GM18505 (cell line): Measurements from ENCODE around the gene ISOC2.

Experiments
- ATAC-seq: cut with Tn5 transposase; IDR thresholded peaks from one replicate; pipeline ENCODE4 v1.9.1; 2021; ENCODE audit not compliant: unreplicated experiment
- POLR2A ChIP-seq: IDR thresholded peaks from 4 replicates; pipeline ENCODE4 v1.6.1; 2011; ENCODE audit warnings: borderline replicate concordance; ENCODE audit not compliant: insufficient read depth, insufficient read length; ENCODE audit errors: extremely low read depth

Gene ISOC2

DNA sequence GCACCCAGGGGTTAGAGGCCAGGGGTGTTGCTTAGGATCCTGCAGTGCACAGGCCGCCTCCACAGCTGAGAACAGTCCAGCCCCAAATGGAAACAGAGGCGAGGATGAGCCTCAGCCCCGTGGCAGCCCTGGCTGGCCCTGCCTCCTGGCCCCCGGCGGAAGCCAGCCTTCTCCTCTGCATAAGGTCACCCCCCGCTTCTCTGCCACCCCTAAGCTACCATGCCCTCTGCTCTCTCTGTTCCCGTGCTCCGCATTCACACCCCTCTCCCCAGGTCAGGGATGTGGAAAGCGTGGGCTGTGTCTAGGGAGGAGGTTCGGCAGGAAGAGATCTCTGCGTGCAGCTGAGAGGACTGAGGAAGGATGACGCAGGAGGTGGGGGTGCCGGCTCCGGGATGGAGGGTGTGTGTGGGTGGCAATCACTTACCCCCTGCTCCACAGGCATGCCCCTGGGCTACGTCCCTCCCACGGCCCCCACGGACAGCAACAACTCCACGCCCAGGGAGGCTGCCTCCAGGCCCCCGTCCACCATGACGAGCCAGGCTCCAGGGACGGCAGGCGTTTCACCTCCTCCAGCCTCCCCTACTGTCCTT, 32.8 kb upstream of the ISOC2 start:
- TF ChIP-seq POLR2A: no peak
- no peak for ATAC-seq

DNA sequence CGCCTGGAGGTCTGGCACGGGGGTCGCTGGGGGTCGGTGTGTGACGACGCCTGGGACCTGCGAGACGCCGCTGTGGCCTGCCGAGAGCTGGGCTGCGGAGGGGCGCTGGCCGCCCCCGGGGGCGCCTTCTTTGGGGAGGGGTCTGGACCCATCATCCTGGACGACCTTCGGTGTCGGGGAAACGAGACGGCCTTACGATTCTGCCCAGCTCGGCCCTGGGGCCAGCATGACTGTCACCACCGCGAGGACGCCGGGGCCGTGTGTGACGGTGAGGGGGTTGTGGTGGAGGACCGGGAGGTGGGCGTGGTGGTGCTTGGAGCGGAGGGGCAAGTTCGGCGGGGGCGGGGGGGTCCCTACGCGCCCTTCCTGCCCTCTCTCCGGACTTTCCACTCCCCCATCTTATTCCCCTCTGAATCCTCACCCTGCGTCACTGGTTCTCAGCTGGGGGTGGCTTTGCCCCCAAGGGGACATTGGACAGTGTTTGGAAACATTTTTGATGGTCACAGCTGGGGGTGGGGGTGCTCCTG, 32.3 kb upstream of the ISOC2 start:
- no peak for TF ChIP-seq POLR2A
- ATAC-seq: no peak

DNA sequence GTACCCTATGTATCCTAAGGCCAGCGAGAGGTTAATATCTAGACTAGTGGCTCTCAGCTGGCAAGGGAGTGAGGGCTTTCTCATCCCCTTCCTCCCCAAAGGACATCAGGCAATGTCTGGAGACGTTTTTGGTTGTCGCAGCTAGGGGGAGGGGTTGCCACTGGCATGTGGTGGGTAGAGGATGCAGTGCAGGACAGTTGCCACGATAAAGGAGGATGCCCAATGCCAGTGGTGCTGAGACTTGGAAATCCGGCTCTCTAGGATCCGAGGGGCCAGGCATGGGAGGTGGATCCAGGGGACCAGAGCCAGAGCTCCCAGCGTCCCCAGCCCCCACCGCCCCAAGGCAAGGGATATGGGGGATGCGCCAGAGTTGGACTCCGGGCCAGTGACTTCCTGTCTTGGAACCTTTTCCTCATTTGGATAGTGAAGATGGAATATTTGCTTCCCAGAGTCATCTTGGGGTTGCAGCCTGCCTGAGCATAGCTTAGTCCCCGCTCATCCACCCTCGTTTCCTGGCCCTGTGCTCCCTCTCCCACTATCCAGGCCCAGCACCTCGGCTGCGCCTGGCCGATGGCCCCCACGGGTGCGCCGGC, 31.7 kb upstream of the ISOC2 start:
- TF ChIP-seq POLR2A: no peak
- no peak for ATAC-seq

DNA sequence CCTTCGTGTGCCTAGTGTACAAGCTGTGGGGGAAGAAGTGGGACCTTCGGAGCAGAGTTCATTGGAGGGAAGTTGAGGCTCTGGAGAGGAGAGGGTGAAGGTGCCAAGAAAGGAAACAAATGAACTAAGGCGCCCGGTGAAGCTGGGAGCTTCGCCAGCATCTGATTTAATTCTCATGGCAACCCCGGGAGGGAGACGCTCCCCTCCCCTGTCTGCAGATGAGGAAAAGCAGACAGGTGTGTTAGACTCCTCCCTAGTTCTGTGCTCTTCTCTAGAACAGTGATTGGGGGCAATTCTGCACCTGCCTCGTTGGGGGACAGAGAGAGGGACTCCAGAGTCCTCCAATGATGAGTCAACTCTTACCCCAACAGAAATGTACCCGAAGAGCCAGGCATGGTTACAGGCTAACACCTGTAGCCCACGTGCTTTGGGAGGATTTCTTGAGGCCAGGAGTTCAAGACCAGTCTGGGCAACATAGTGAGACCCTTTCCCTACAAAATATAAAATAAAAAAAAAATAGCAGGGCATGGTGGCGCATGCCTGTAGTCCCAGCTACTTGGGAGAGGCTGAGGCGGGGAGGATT, 31.0 kb upstream of the ISOC2 start:
- TF ChIP-seq POLR2A: no peak
- ATAC-seq: no peak

DNA sequence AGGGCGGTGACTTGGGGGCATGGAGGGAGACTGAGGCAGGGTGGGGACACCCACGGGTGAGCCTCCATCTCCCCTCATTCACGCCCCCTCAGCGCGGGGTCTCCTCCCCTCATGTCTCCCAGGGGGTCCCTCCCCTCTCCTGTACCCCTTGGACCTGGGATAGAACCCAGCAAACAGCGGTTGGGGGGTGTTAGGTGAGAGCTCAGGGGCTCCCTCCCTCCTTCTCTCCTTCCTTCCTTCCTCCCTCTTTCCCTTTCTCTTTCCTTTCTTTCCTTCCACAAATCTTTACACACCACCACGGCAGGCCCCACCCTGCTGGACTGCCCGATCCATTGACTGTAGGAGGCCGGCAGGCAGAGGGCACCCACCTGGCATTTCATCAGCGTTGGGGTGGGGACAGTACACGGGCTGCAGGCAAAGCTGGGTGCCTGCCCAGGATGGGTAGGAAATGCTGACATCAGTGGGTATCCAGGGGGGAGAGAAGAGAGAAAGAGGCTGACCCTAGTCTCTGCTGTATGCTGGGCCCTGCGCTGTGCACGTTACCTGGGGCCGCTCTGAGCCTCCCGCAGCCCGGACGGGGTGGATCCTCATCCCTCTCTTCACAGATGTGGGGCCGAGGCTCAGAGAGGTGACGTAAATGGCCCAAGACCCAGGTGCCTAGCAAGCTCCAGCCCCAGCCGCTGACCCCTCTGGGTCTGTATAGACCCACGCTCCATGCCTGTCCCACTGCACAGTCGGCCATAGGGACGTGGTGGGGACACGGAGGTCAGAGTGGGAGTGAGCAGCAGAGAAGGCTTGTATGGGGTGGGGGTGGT, 30.3 kb upstream of the ISOC2 start:
- TF ChIP-seq POLR2A: no peak
- no peak for ATAC-seq

DNA sequence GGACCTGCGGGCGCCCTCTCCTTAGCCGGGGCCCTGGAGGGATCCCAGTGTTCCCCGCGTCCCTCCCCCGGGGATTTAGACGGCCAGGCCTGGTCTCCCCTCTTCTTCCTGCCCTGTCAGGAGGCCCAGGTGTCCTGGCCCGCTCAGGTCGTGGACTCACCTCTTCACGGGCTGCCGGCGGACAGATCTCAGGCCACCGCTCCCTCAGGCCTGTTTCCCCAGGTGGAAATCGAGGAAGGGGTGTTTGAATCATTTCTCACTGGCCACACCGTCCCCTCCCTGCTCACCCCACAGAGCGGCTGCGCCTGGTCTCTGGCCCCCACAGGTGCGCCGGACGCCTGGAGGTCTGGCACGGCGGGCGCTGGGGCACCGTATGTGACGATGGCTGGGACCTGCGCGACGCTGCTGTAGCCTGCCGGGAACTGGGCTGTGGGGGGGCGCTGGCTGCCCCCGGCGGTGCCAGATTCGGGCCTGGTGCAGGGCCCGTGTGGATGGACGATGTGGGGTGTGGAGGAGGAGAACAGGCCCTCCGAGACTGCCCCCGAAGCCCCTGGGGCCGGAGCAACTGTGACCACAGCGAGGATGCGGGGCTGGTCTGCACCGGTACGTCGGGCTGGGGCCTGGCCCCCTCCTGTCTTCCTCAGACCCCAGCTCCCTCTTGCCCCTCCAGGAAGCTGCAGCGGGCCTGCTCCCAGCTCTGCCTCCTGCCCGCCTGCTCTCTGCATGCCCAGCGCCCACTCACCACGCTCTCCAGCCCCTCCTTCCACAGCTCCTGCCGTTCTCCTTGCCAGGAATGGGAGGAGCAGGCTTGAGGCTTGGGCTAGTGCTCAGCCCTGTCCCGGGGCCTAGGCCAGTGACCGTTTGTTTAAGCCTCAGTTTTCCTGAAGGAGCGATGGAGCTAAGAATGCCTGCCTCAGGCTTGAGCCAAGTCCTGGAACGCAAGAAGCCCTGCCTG, 29.3 kb upstream of the ISOC2 start:
- ATAC-seq: no peak
- TF ChIP-seq POLR2A: no peak

DNA sequence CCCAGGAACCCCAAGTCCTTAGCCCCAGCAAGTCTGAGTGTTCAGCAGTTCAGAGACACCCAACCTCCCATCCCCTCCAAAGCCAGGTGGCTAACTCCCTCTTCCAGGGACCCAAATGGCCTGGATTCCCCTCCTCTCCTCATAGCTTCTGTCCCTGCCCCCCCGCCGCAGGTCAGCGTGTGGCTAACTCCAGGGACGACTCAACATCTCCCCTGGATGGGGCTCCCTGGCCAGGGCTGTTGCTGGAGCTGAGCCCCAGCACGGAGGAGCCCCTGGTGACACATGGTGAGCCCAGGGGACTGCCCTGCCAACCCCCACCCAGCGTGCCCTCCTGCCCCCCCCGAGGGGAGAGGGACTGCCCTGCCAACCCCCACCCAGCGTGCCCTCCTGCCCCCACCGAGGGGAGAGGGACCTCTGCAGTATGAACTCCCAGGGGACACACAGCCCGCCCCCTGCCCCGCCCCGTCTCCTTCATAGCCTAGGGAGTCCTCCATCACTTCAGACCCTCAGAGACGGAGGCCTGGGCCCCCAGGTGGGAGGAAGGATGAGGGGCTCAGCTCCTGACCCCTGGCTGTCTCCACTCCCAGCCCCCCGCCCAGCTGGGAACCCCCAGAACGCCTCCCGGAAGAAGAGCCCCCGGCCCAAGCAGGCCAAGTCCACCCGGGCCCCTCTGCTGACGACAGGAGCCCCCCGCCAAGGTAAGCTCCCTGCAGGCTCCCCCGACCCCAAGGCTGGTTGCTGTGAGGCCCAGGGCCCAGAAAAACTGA, 28.5 kb upstream of the ISOC2 start:
- TF ChIP-seq POLR2A: no peak
- ATAC-seq: no peak

DNA sequence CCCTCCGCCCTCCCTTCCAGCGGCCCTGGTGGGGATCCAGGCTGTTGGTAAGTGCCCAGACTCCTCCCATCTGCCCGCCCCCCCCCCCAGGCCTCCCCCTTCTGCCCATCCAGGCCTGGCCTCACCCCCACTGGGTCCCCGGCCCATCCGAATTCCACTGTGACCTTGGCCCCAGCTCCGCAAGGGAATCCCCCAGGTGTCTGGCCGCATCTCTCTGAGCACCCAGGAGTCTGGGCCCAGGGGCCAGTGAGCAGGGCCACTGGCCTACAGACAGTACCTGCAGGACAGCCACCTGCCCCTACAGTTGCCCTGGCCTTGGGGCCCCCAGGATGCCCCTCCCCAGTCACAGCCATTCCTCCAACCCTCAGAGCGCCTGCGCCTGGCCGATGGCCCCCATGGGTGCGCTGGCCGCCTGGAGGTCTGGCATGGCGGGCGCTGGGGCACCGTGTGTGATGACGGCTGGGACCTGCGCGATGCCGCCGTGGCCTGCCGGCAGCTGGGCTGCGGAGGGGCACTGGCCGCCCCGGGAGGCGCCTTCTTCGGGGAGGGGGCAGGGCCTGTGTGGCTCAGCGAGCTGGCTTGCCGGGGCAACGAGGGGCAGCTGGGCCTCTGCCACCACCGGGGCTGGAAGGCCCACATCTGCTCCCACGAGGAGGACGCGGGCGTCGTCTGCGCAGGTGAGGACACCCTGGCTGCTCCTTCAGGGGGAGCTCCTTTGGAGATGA, 27.7 kb upstream of the ISOC2 start:
- no peak for TF ChIP-seq POLR2A
- no peak for ATAC-seq

DNA sequence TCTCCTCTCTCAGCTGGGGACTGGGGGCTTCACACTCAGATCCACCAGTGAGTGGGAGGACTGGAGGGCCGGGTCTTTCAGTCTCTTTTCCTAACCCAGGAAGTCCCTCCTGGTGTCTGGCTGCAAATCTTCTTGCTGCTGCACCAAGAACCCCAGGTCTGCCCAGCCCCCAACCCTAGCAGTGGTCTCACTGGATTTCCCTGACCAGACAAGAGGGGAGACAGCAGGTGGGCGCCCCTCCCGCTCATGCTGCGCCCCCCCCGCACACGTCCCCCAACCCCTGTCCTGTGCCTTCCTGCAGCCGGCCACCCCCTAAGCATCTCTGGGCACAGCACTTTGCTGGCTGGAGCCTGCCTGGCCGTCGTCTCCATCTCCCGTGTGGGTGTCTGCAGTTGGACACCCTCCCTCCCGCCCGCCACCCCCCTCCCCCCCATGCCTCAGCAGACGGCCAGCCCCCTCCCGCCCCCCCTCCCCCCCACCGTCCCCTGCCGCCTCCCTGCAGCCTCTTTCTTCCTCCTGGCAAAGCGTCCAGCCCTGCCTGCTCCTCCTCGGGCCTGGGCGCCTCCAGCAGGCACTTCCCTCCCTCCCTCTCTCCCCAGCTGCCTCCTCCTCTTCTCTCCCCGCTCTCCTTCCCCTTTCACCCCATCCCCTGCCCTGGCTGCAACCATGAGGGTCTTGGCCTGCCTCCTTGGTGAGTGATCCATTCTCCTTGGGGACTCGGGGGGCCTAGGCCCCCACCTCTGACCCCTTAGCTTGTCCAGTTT, 26.7 kb upstream of the ISOC2 start, which contains the start of gene SSC5D:
Gene SSC5D, plus strand, starts transcription at position 513 of the 764 bp plus-strand sequence. Its CDS starts 154 bp downstream, at position 667.
- no peak for ATAC-seq

More for the DNA sequence above, 26.7 kb upstream of the ISOC2 start, which contains the start of gene SSC5D:
- TF ChIP-seq POLR2A: no peak
